Uterus (tissue), 4 donors: ENCODE data around the gene SLC66A3. TPM values are rescaled to one million over a fixed set of nuclear protein-coding genes. Genes with fewer than 3 reads are reported as not detected.
"Not testable (repeated sequence)": the region's sequence is repeated elsewhere in the genome, so short reads cannot be mapped to it uniquely, and the experiment has no call there.

Experiments used
- DNase-seq, 2 donors: peaks; one replicate each; pipeline ENCODE4 v3.0.0-alpha.2; 2019 to 2020
- H3K27ac ChIP-seq, 2 donors: fragments of 200-600 bp; sonication (generic); 1 replicate in 1 of 2; 2 replicates in 1 of 2; pipeline ENCODE4 v1.5.1; 2016 to 2018
- H3K27me3 ChIP-seq, 2 donors: fragments of 200-600 bp; sonication (generic); one replicate each; pipeline ENCODE4 v1.5.1; 2018 to 2019; ENCODE audit warnings: control low read depth in 1 of 2
- H3K36me3 ChIP-seq, 2 donors: fragments of 200-600 bp; sonication (generic); one replicate each; pipeline ENCODE4 v1.5.1; 2019; ENCODE audit warnings: control low read depth in 1 of 2
- H3K4me1 ChIP-seq, 2 donors: fragments of 200-600 bp; sonication (generic); one replicate each; pipeline ENCODE4 v1.5.1; 2018 to 2019; ENCODE audit warnings: control low read depth in 1 of 2
- H3K4me3 ChIP-seq, 2 donors: fragments of 200-600 bp; sonication (generic); 1 replicate in 1 of 2; 2 replicates in 1 of 2; pipeline ENCODE4 v1.5.1; 2018 to 2019; ENCODE audit warnings: mild to moderate bottlenecking in 1 of 2
- H3K9me3 ChIP-seq, 2 donors: fragments of 200-600 bp; sonication (generic); one replicate each; pipeline ENCODE4 v1.5.1; 2019; ENCODE audit warnings: control low read depth in 1 of 2
- POLR2A ChIP-seq, 2 donors: fragments of 450-650 bp; IDR thresholded peaks; one replicate each; pipeline ENCODE4 v1.6.1; 2016; ENCODE audit warnings: antibody characterized with exemption in 2 of 2, mild to moderate bottlenecking in 1 of 2, moderate library complexity in 1 of 2
- intact Hi-C: fragments of 100-400 bp; cut with DNase I; formaldehyde crosslinking; loops from one replicate; pipeline ENCODE4 v1.15.1; 2023; ENCODE audit warnings: low total_unique reads
- total RNA-seq, 4 donors: library from RNA; depleted of rRNA in 3 of 4; stranded (reverse); fragments of >200 nt in 3 of 4; gene quantifications; one replicate each; pipeline versions ENCODE4 v1.1.0 to v1.2.4, GENCODE V29; 2014 to 2023
- TF ChIP-seq, protein P1 (sequence below), 4 experiments: fragments of 200-600 bp in 2 of 4; fragments of 450-650 bp in 2 of 4; sonication (generic) in 2 of 4; IDR thresholded peaks; one replicate each; pipeline ENCODE4 v1.5.1; 2016 to 2019; ENCODE audit warnings: antibody characterized with exemption in 4 of 4, mild to moderate bottlenecking in 2 of 4, moderate library complexity in 1 of 4
- donor health status: DM: yes; HTN: yes; CAD: no.

SLC66A3 gene
- total RNA-seq, 4 donors from 2014 or later, result 22.2 to 51.7 (median 37.7) TPM

DNA sequence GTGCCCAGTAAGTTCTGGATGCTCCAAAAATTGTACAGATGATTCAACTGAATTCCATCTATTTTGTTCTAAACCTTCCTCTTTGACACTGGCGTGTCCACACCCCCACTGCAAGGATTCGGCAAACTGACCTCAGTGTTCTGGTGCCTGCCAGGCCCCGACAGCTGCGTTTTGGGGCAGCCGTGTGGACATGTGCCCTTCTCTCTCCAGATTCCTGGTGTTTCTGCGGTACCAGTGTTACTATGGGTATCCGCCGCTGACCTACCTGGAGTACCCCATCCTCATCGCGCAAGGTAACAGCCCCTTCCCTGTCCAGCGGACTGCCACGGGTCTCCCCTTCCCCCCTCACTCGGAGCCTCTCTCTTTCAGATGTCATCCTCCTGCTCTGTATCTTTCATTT lies 5.0 kb downstream of the SLC66A3 start:
- Histone ChIP-seq H3K27ac (no peak overlapping the region), H3K36me3 (no peaks in the 10 kb centered on the region), H3K4me1 (peaks cover 0 to 7% of the 10 kb centered on the region in 2 donors), H3K4me3 (no peak overlapping the region), H3K9me3 (no peaks in the 10 kb centered on the region), H3K27me3 (no peaks in the 10 kb centered on the region)
- intact Hi-C loops, result no loop called here
- TF ChIP-seq POLR2A (IDR thresholded peaks at IDR 0.05), result no peak
- TF ChIP-seq, protein P1, sequence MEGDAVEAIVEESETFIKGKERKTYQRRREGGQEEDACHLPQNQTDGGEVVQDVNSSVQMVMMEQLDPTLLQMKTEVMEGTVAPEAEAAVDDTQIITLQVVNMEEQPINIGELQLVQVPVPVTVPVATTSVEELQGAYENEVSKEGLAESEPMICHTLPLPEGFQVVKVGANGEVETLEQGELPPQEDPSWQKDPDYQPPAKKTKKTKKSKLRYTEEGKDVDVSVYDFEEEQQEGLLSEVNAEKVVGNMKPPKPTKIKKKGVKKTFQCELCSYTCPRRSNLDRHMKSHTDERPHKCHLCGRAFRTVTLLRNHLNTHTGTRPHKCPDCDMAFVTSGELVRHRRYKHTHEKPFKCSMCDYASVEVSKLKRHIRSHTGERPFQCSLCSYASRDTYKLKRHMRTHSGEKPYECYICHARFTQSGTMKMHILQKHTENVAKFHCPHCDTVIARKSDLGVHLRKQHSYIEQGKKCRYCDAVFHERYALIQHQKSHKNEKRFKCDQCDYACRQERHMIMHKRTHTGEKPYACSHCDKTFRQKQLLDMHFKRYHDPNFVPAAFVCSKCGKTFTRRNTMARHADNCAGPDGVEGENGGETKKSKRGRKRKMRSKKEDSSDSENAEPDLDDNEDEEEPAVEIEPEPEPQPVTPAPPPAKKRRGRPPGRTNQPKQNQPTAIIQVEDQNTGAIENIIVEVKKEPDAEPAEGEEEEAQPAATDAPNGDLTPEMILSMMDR (IDR thresholded peaks at IDR 0.05), result no peak
- DNase-seq, result no peak

DNA sequence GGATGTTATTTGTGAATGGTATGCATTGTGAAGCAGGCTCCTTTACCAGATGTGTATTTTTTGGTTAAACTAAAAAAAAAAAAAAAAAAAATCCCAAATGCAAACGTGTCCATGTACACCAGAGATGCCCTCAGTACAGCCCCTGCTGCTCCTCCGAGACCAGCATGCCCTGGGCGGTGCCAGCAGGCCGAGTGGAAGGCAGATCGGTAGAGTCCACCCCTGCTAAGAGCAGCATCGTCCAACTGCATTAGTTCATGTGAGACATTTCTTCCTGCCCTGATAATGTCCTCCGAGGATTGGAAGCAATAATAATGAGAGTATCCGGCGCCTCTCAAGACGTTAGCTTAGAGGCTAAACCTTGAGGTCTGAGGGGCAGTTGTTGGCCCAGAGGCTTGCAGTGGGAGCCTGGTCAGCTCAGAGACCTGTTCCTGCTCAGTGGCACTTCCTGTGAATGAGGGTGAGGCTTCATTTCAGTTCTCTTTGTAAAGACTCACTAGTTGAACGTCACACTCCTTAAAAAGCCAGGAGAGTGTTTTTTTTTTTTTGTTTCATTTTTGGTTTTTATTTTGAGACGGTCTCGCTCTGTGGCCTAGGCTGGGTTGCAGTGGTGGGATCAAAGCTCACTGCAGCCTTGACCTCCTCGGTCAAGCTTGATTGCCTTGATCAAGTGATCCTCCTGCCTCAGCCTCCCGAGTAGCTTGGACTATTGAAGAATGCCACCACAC lies 5.6 kb downstream of the SLC66A3 start:
- H3K4me1 ChIP-seq, result peaks cover 0 to 6% of the 10 kb centered on the region in 2 donors
- H3K4me3 ChIP-seq, result no peak overlapping the region
- intact Hi-C loops, result no loop called here
- TF ChIP-seq POLR2A (IDR thresholded peaks at IDR 0.05), result no peak
- TF ChIP-seq, protein P1 (IDR thresholded peaks at IDR 0.05), result no peak
- no peak for DNase-seq
- H3K27me3 ChIP-seq, result no peaks in the 10 kb centered on the region
- H3K9me3 ChIP-seq, result no peaks in the 10 kb centered on the region
- no peaks in the 10 kb centered on the region for H3K36me3 ChIP-seq
- no peak overlapping the region for H3K27ac ChIP-seq

DNA sequence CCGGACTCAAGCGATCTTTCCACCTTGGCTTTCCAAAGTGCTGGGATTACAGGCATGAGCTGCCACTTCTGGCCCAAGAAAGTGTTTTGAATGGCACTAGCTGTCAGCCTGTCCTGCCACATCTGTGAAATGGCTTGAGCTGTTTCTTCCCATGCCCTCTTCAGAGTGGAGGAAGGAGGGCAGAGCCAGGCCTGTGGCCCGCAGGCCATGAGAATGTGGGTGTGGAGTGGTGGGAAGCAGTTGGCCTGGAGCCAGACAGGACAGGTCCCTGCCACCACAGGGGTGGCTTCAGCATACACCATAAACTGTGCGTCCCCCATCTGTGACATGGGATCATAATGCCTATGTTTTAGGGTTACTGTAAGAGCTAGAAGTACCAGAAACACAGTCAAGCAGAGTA lies 6.5 kb downstream of the SLC66A3 start:
- no peak for TF ChIP-seq POLR2A (IDR thresholded peaks at IDR 0.05)
- TF ChIP-seq, protein P1 (IDR thresholded peaks at IDR 0.05), result no peak
- no peaks in the 10 kb centered on the region for H3K9me3 ChIP-seq
- no peaks in the 10 kb centered on the region for H3K4me1 ChIP-seq
- H3K4me3 ChIP-seq, result no peak overlapping the region
- H3K27me3 ChIP-seq, result no peaks in the 10 kb centered on the region
- no peak overlapping the region for H3K27ac ChIP-seq
- DNase-seq, result no peak
- no peaks in the 10 kb centered on the region for H3K36me3 ChIP-seq
- intact Hi-C loops, result no loop called here

GRCh38 chr2:11163439-11164317 lies 8.4 kb downstream of the SLC66A3 start:
- TF ChIP-seq POLR2A (IDR thresholded peaks at IDR 0.05), result no peak
- TF ChIP-seq, protein P1 (IDR thresholded peaks at IDR 0.05), result no peak
- intact Hi-C loops, result no loop called here
- Histone ChIP-seq H3K4me1 (no peaks in the 10 kb centered on the region), H3K27ac (no peak overlapping the region), H3K4me3 (no peak overlapping the region), H3K9me3 (no peaks in the 10 kb centered on the region), H3K36me3 (no peaks in the 10 kb centered on the region), H3K27me3 (no peaks in the 10 kb centered on the region)
- no peak for DNase-seq

DNA sequence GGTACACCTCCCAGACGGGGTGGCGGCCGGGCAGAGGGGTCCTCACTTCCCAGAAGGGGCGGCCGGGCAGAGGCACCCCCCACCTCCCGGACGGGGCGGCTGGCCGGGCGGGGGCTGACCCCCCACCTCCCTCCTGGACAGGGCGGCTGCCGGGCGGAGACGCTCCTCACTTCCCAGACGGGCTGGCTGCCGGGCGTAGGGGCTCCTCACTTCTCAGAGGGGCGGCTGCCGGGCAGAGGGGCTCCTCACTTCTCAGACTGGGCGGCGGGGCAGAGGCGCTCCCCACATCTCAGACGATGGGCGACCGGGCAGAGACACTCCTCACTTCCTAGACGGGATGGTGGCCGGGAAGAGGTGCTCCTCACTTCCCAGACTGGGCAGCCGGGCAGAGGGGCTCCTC lies 9.8 kb downstream of the SLC66A3 start:
- H3K9me3 ChIP-seq, H3K4me3 ChIP-seq, H3K27me3 ChIP-seq, H3K4me1 ChIP-seq, DNase-seq, H3K27ac ChIP-seq, intact Hi-C loops, H3K36me3 ChIP-seq: not testable (repeated sequence)
